ENCODE measurements around the gene RARB.

Gene RARB

DNA sequence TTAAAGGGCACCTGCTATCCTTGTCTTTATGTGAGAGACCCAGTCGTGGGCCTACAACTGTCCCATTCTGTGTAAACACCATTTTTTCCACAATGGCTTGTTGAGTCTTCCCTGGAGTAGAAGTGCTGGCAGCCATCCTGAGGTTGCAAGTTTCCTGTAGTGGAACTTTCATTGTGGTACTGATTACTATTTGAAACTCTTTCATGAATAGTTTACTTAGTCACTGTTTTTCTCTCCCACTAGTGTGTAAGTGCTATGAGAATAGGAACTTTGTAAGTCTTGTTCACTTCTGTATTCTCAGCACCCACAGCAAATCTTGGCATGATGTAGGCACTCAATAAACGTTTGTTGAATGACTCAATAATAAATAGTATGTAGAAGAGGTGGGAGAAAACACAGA, 48.6 kb downstream of the RARB start:
- H2BK5ac ChIP-seq (ENCODE audit: low read length): no peak overlapping the region
- no peak overlapping the region for H4K5ac ChIP-seq (ENCODE audit: low read length)
- H4K8ac ChIP-seq (ENCODE audit: low read depth, low read length): no peak overlapping the region
- H3K4me3 ChIP-seq (ENCODE audit: low read length): no peak overlapping the region
- no peaks in the 10 kb centered on the region for H3K27me3 ChIP-seq (ENCODE audit: insufficient read depth, low read length, poor library complexity)
- H2BK15ac ChIP-seq (replicated peaks; ENCODE audit: low read depth): no peak overlapping the region
- peak overlapping the region; percentile 16 for H3K4ac ChIP-seq (ENCODE audit: low read depth, low read length)
- no peak overlapping the region for H3K27ac ChIP-seq (ENCODE audit: low read depth, low read length)
- peaks cover 2% of the 10 kb centered on the region for H3K4me1 ChIP-seq (ENCODE audit: control insufficient read depth, low read depth, low read length)
- no peak overlapping the region for H3K56ac ChIP-seq (ENCODE audit: low read length)
- H3K4me2 ChIP-seq (ENCODE audit: low read length): no peak overlapping the region
- no peak for DNase-seq
- H3K79me1 ChIP-seq (ENCODE audit: low read length): no peaks in the 10 kb centered on the region
- no peak overlapping the region for H3K18ac ChIP-seq (ENCODE audit: low read length)
- no peak overlapping the region for H2AK5ac ChIP-seq (ENCODE audit: low read length)
- no peaks in the 10 kb centered on the region for H3K79me2 ChIP-seq (ENCODE audit: control insufficient read depth, insufficient read depth, low read length)
- WGBS (ENCODE audit: extremely low coverage, insufficient coverage, low lambda C conversion rate): no CpG with 5 or more reads among the region's 2 CpGs
- H3K9ac ChIP-seq (ENCODE audit: low read length): no peak overlapping the region
- no peaks in the 10 kb centered on the region for H3K36me3 ChIP-seq (ENCODE audit: control insufficient read depth, insufficient read depth, low read length)
- no peak overlapping the region for H2BK120ac ChIP-seq (ENCODE audit: low read depth, low read length)
- H3K23ac ChIP-seq (ENCODE audit: low read length): no peak overlapping the region

GRCh38 chr3:25478211-25478757, 50.2 kb downstream of the RARB start:
- Histone ChIP-seq H3K4me1 (ENCODE audit: control insufficient read depth, low read depth, low read length) (peaks cover 2% of the 10 kb centered on the region), H3K18ac (ENCODE audit: low read length) (no peak overlapping the region), H2BK5ac (ENCODE audit: low read length) (no peak overlapping the region), H3K27ac (ENCODE audit: low read depth, low read length) (no peak overlapping the region), H4K8ac (ENCODE audit: low read depth, low read length) (no peak overlapping the region), H3K4me3 (ENCODE audit: low read length) (no peak overlapping the region), H2BK15ac (replicated peaks; ENCODE audit: low read depth) (no peak overlapping the region), H2BK120ac (ENCODE audit: low read depth, low read length) (no peak overlapping the region), H3K79me2 (ENCODE audit: control insufficient read depth, insufficient read depth, low read length) (no peaks in the 10 kb centered on the region), H3K4me2 (ENCODE audit: low read length) (no peak overlapping the region), H3K27me3 (ENCODE audit: insufficient read depth, low read length, poor library complexity) (no peaks in the 10 kb centered on the region), H4K5ac (ENCODE audit: low read length) (no peak overlapping the region), H3K56ac (ENCODE audit: low read length) (no peak overlapping the region), H3K23ac (ENCODE audit: low read length) (no peak overlapping the region), H3K36me3 (ENCODE audit: control insufficient read depth, insufficient read depth, low read length) (no peaks in the 10 kb centered on the region), H3K4ac (ENCODE audit: low read depth, low read length) (no peak overlapping the region), H3K9ac (ENCODE audit: low read length) (no peak overlapping the region), H2AK5ac (ENCODE audit: low read length) (peak overlapping the region; percentile 16), H3K79me1 (ENCODE audit: low read length) (no peaks in the 10 kb centered on the region)
- no CpG with 5 or more reads among the region's 6 CpGs for WGBS (ENCODE audit: extremely low coverage, insufficient coverage, low lambda C conversion rate)
- DNase-seq: no peak

DNA sequence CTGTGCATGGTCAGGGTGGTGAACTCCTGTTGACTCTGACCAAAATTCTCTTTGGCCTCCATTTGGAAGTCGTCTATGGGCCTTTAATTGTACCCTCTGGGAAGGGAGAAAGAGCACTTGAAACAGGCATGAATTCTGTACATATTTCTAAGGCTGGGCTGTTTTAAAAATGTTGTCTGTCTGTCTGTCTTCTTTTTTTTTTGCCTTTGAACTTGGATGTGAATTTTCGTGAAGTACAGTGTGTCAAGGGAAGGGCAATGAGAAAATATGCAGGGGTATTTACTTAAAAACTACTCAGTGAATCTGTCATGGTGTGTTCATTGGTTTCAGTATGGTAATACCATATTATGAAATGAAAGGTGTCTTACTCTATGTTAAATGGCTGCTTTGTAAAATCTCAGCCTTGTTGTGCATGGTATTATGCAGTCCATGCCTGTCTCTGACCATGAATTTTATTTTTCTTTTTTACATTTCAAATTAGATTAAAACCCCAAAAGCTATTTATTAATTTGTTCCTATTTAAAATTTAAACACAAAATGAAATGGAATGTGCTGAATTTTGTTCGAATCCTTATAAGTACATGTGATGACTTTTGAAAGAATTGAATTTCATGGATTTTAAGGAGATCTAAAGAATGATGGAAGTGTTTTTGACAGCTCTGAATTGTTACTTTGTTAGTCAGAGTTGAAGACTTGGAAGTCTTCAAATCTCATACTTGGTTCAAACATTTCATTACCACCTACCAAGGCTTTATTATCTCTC, 51.1 kb downstream of the RARB start:
- Histone ChIP-seq H4K8ac (ENCODE audit: low read depth, low read length) (no peak overlapping the region), H3K36me3 (ENCODE audit: control insufficient read depth, insufficient read depth, low read length) (no peaks in the 10 kb centered on the region), H2BK120ac (ENCODE audit: low read depth, low read length) (no peak overlapping the region), H3K4me2 (ENCODE audit: low read length) (no peak overlapping the region), H3K9ac (ENCODE audit: low read length) (no peak overlapping the region), H3K27ac (ENCODE audit: low read depth, low read length) (no peak overlapping the region), H3K27me3 (ENCODE audit: insufficient read depth, low read length, poor library complexity) (no peaks in the 10 kb centered on the region), H3K79me1 (ENCODE audit: low read length) (no peaks in the 10 kb centered on the region), H3K4me1 (ENCODE audit: control insufficient read depth, low read depth, low read length) (peaks cover 2% of the 10 kb centered on the region), H2BK15ac (replicated peaks; ENCODE audit: low read depth) (no peak overlapping the region), H3K4me3 (ENCODE audit: low read length) (no peak overlapping the region), H2BK5ac (ENCODE audit: low read length) (no peak overlapping the region), H2AK5ac (ENCODE audit: low read length) (no peak overlapping the region), H4K5ac (ENCODE audit: low read length) (no peak overlapping the region), H3K23ac (ENCODE audit: low read length) (no peak overlapping the region), H3K18ac (ENCODE audit: low read length) (no peak overlapping the region), H3K79me2 (ENCODE audit: control insufficient read depth, insufficient read depth, low read length) (no peaks in the 10 kb centered on the region), H3K4ac (ENCODE audit: low read depth, low read length) (no peak overlapping the region), H3K56ac (ENCODE audit: low read length) (no peak overlapping the region)
- no CpG with 5 or more reads among the region's 3 CpGs for WGBS (ENCODE audit: extremely low coverage, insufficient coverage, low lambda C conversion rate)
- DNase-seq: no peak

DNA sequence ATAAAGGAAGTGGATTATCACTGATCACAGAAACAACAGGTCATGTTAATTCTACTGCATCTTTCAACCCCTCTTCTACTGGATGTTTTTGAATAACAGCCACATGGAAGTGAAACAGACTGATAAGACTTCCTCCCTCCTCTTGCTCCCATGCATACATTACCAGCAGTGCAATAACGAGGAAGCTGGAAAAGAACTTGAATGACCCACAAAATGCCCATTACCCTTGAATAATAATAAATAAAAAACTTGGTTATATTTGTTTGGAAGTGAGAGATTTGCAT, 51.6 kb downstream of the RARB start:
- no peaks in the 10 kb centered on the region for H3K79me2 ChIP-seq (ENCODE audit: control insufficient read depth, insufficient read depth, low read length)
- H3K9ac ChIP-seq (ENCODE audit: low read length): no peak overlapping the region
- H3K4ac ChIP-seq (ENCODE audit: low read depth, low read length): no peak overlapping the region
- H3K18ac ChIP-seq (ENCODE audit: low read length): no peak overlapping the region
- no peak overlapping the region for H3K4me3 ChIP-seq (ENCODE audit: low read length)
- H3K27ac ChIP-seq (ENCODE audit: low read depth, low read length): no peak overlapping the region
- WGBS (ENCODE audit: extremely low coverage, insufficient coverage, low lambda C conversion rate): no CpG with 5 or more reads among the region's 1 CpG
- no peak overlapping the region for H3K56ac ChIP-seq (ENCODE audit: low read length)
- no peak for DNase-seq
- H4K5ac ChIP-seq (ENCODE audit: low read length): no peak overlapping the region
- no peak overlapping the region for H3K23ac ChIP-seq (ENCODE audit: low read length)
- H3K4me1 ChIP-seq (ENCODE audit: control insufficient read depth, low read depth, low read length): peaks cover 2% of the 10 kb centered on the region
- H3K36me3 ChIP-seq (ENCODE audit: control insufficient read depth, insufficient read depth, low read length): no peaks in the 10 kb centered on the region
- H2BK5ac ChIP-seq (ENCODE audit: low read length): no peak overlapping the region
- H4K8ac ChIP-seq (ENCODE audit: low read depth, low read length): no peak overlapping the region
- no peak overlapping the region for H2BK15ac ChIP-seq (replicated peaks; ENCODE audit: low read depth)
- no peak overlapping the region for H2AK5ac ChIP-seq (ENCODE audit: low read length)
- H3K4me2 ChIP-seq (ENCODE audit: low read length): no peak overlapping the region
- H3K27me3 ChIP-seq (ENCODE audit: insufficient read depth, low read length, poor library complexity): no peaks in the 10 kb centered on the region
- no peaks in the 10 kb centered on the region for H3K79me1 ChIP-seq (ENCODE audit: low read length)
- no peak overlapping the region for H2BK120ac ChIP-seq (ENCODE audit: low read depth, low read length)

DNA sequence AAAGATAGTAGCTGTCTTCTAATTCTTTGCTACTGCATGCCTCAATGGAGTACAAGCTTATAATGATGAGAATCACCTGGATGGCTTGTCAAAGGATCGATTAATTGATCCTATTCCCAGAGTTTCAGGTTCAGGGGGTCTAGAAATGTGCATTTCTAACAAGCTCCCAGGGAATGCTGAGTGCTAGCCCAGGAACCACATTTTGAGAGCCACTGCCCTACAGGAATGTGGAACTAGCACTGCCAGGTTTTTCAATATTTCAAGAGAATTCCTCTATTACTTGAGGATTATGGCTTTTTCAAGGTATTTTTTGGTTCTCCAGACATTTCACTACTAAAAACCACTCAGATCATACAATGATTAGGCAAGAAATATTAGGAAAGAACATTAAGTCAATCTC, 52.7 kb downstream of the RARB start:
- Histone ChIP-seq H3K36me3 (ENCODE audit: control insufficient read depth, insufficient read depth, low read length) (no peaks in the 10 kb centered on the region), H3K23ac (ENCODE audit: low read length) (no peak overlapping the region), H3K56ac (ENCODE audit: low read length) (no peak overlapping the region), H3K18ac (ENCODE audit: low read length) (no peak overlapping the region), H3K4me3 (ENCODE audit: low read length) (no peak overlapping the region), H2BK120ac (ENCODE audit: low read depth, low read length) (no peak overlapping the region), H3K79me2 (ENCODE audit: control insufficient read depth, insufficient read depth, low read length) (no peaks in the 10 kb centered on the region), H2AK5ac (ENCODE audit: low read length) (no peak overlapping the region), H3K4me2 (ENCODE audit: low read length) (no peak overlapping the region), H3K9ac (ENCODE audit: low read length) (no peak overlapping the region), H3K27me3 (ENCODE audit: insufficient read depth, low read length, poor library complexity) (no peaks in the 10 kb centered on the region), H3K4ac (ENCODE audit: low read depth, low read length) (no peak overlapping the region), H2BK15ac (replicated peaks; ENCODE audit: low read depth) (no peak overlapping the region), H4K8ac (ENCODE audit: low read depth, low read length) (no peak overlapping the region), H2BK5ac (ENCODE audit: low read length) (no peak overlapping the region), H3K4me1 (ENCODE audit: control insufficient read depth, low read depth, low read length) (peaks cover 2% of the 10 kb centered on the region), H3K79me1 (ENCODE audit: low read length) (no peaks in the 10 kb centered on the region), H3K27ac (ENCODE audit: low read depth, low read length) (no peak overlapping the region), H4K5ac (ENCODE audit: low read length) (no peak overlapping the region)
- WGBS (ENCODE audit: extremely low coverage, insufficient coverage, low lambda C conversion rate): no CpG with 5 or more reads among the region's 1 CpG
- no peak for DNase-seq

- no peak for DNase-seq
- H3K27me3 ChIP-seq (ENCODE audit: insufficient read depth, low read length, poor library complexity): no peaks in the 10 kb centered on the region
- no peak overlapping the region for H2BK120ac ChIP-seq (ENCODE audit: low read depth, low read length)
Observed at GRCh38 chr3:25481386-25481785, 53.3 kb downstream of the RARB start.

More at GRCh38 chr3:25481386-25481785, 53.3 kb downstream of the RARB start:
- no peaks in the 10 kb centered on the region for H3K79me1 ChIP-seq (ENCODE audit: low read length)
- no peak overlapping the region for H3K4me2 ChIP-seq (ENCODE audit: low read length)
- no peak overlapping the region for H2BK5ac ChIP-seq (ENCODE audit: low read length)
- no peak overlapping the region for H3K23ac ChIP-seq (ENCODE audit: low read length)
- H3K9ac ChIP-seq (ENCODE audit: low read length): no peak overlapping the region
- H3K4ac ChIP-seq (ENCODE audit: low read depth, low read length): no peak overlapping the region
- no peaks in the 10 kb centered on the region for H3K79me2 ChIP-seq (ENCODE audit: control insufficient read depth, insufficient read depth, low read length)
- H3K27ac ChIP-seq (ENCODE audit: low read depth, low read length): no peak overlapping the region
- peaks cover 2% of the 10 kb centered on the region for H3K4me1 ChIP-seq (ENCODE audit: control insufficient read depth, low read depth, low read length)
- H4K5ac ChIP-seq (ENCODE audit: low read length): no peak overlapping the region
- H3K18ac ChIP-seq (ENCODE audit: low read length): no peak overlapping the region
- H3K36me3 ChIP-seq (ENCODE audit: control insufficient read depth, insufficient read depth, low read length): no peaks in the 10 kb centered on the region
- no peak overlapping the region for H2BK15ac ChIP-seq (replicated peaks; ENCODE audit: low read depth)
- no CpG with 5 or more reads among the region's 1 CpG for WGBS (ENCODE audit: extremely low coverage, insufficient coverage, low lambda C conversion rate)
- H3K56ac ChIP-seq (ENCODE audit: low read length): no peak overlapping the region
- no peak overlapping the region for H4K8ac ChIP-seq (ENCODE audit: low read depth, low read length)
- no peak overlapping the region for H3K4me3 ChIP-seq (ENCODE audit: low read length)
- H2AK5ac ChIP-seq (ENCODE audit: low read length): no peak overlapping the region
